Measurements from ENCODE around the gene RNF144B.

DNA sequence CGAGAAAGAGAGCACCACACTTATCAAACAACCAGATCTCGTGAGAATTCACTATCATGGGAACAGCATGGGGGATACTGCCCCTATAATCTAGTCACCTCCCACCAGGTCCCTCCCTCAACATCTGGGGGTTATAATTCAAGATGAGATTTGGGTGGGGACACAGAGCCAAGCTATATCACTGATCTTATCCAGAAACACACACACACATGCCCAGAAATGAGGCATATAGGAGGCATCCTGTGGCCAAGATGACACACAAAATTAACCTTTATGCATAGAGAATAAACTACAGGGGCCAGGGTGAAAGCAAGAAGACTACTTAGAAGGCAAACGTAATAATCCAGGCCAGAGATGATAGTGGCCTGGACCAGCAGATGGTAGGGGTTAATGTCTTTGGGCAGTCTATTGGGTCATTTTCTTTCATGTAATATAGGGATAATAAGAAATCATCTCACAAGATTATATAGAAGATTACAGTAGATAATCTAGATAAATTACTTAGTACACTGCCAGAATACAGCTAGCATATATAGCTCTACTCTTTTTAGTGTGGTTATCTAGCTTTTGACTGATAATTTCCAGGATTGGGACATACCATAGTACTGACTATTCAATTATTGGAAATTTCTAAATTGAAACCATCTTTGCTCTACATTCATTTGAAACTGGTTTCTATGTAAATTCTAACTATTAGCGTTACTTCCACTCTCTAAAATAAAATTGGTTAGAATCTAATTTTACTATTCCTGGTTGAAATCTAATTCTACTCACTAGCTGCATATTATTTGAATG lies 20.0 kb downstream of the RNF144B start:
- no peak for TF ChIP-seq CTCF (IDR thresholded peaks at IDR 0.05 in 8 of 11, conservative IDR thresholded peaks at IDR 0.05 in 3 of 11)
- no peak for TF ChIP-seq POLR2A (IDR thresholded peaks at IDR 0.05)

Data from spleen (tissue), 7 donors.